Astrocyte (in vitro differentiated cells and primary cell): ENCODE data around the gene TMEM45B. TPM values are rescaled to one million over a fixed set of nuclear protein-coding genes. Genes with fewer than 3 reads are reported as not detected.
"Not testable (repeated sequence)": the region's sequence is repeated elsewhere in the genome, so short reads cannot be mapped to it uniquely, and the experiment has no call there.

Source experiments
- DNase-seq: peaks from one replicate; pipeline ENCODE4 v3.0.0-alpha.2; 2010; ENCODE audit warnings: low read depth
- FAIRE-seq: peaks from 2 replicates; lab custom pipeline; 2011; peaks lifted over from hg19 to GRCh38; lab: Jason Lieb, UNC
- H2AFZ ChIP-seq: 2 replicates; pipeline ENCODE4 v1.6.0; 2012; ENCODE audit warnings: low read depth, low read length, inconsistent platforms
- H3K27ac ChIP-seq: 2 replicates; pipeline ENCODE4 v1.5.1; 2011; ENCODE audit warnings: low read depth, low read length, inconsistent platforms
- H3K27me3 ChIP-seq: 2 replicates; pipeline ENCODE4 v1.6.0; 2011; ENCODE audit warnings: low read length, inconsistent platforms; ENCODE audit not compliant: insufficient read depth
- H3K36me3 ChIP-seq: 2 replicates; pipeline ENCODE4 v1.5.1; 2011; ENCODE audit warnings: low read length, inconsistent platforms; ENCODE audit not compliant: insufficient read depth
- H3K4me1 ChIP-seq: 2 replicates; pipeline ENCODE4 v1.5.1; 2011; ENCODE audit warnings: low read length, inconsistent platforms; ENCODE audit not compliant: insufficient read depth
- H3K4me2 ChIP-seq: 2 replicates; pipeline ENCODE4 v1.6.0; 2012; ENCODE audit warnings: low read length, inconsistent platforms
- H3K4me3 ChIP-seq: 2 replicates; pipeline ENCODE4 v1.5.1; 2011; ENCODE audit warnings: low read depth, mild to moderate bottlenecking, low read length, inconsistent platforms; ENCODE audit not compliant: insufficient read depth
- H3K79me2 ChIP-seq: 2 replicates; pipeline ENCODE4 v1.6.0; 2012; ENCODE audit warnings: mild to moderate bottlenecking, low read length, inconsistent platforms; ENCODE audit not compliant: insufficient read depth
- H3K9ac ChIP-seq: 2 replicates; pipeline ENCODE4 v1.6.0; 2012; ENCODE audit warnings: mild to moderate bottlenecking, low read length, inconsistent platforms
- H3K9me3 ChIP-seq: 2 replicates; pipeline ENCODE4 v1.5.1; 2012; ENCODE audit warnings: low read depth, mild to moderate bottlenecking, low read length, inconsistent platforms; ENCODE audit not compliant: insufficient read depth
- H4K20me1 ChIP-seq: 2 replicates; pipeline ENCODE4 v1.6.0; 2012; ENCODE audit warnings: low read length, inconsistent platforms; ENCODE audit not compliant: insufficient read depth
- H3K27ac Mint-ChIP-seq: one replicate; pipeline ENCODE4 v1.8.0; 2021; ENCODE audit warnings: mild to moderate bottlenecking, mixed read lengths; ENCODE audit not compliant: unreplicated experiment
- H3K27me3 Mint-ChIP-seq: one replicate; pipeline ENCODE4 v1.8.0; 2021; ENCODE audit warnings: low read depth, mixed read lengths; ENCODE audit not compliant: unreplicated experiment
- H3K36me3 Mint-ChIP-seq: one replicate; pipeline ENCODE4 v1.8.0; 2021; ENCODE audit warnings: low read depth, mixed read lengths; ENCODE audit not compliant: unreplicated experiment
- H3K4me1 Mint-ChIP-seq: one replicate; pipeline ENCODE4 v1.8.0; 2021; ENCODE audit warnings: low read depth, mixed read lengths; ENCODE audit not compliant: unreplicated experiment
- H3K4me3 Mint-ChIP-seq: one replicate; pipeline ENCODE4 v1.8.0; 2021; ENCODE audit warnings: mild to moderate bottlenecking, moderate library complexity, mixed read lengths; ENCODE audit not compliant: unreplicated experiment
- H3K9me3 Mint-ChIP-seq: one replicate; pipeline ENCODE4 v1.8.0; 2021; ENCODE audit warnings: mild to moderate bottlenecking, mixed read lengths; ENCODE audit not compliant: unreplicated experiment
- EZH2 ChIP-seq: IDR thresholded peaks from 2 replicates; pipeline ENCODE4 v1.6.1; 2012; ENCODE audit warnings: mild to moderate bottlenecking, low read length, inconsistent platforms; ENCODE audit not compliant: insufficient read depth
- total RNA-seq: library from RNA; stranded (reverse); gene quantifications from 2 replicates; pipeline ENCODE4 v1.2.1, GENCODE V29; 2021
- TF ChIP-seq, protein P1 (sequence below): IDR thresholded peaks from 2 replicates; pipeline ENCODE4 v1.5.1; 2011; ENCODE audit warnings: low read depth, mild to moderate bottlenecking, inconsistent platforms, low read length, moderate library complexity; ENCODE audit not compliant: insufficient read depth

The TMEM45B gene
- total RNA-seq, 1 donor from 2014 or later, result not detected

DNA sequence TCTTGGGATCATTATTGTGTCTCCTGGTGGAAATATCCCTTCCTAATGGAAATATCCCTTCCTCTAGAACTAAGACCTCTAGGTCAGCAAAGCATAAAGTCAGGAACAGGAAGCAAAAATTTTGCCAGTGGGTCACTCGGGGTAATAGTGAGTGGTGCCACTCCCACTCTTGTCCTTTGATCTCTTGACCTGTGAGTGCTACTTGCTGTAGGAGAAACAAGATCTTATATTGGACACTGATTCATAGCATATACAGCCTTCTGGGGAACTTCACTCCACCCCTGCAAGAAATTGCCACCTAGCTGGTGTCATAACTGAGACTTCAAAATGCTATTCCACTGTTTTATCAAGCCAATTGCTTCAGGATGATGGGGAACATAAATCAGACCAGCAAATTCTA lies 44.7 kb upstream of the TMEM45B start:
- Mint-ChIP-seq H3K4me3 (no peak overlapping the region), H3K4me1 (peaks cover 13% of the 10 kb centered on the region), H3K27me3 (peaks cover 4% of the 10 kb centered on the region), H3K36me3 (no peaks in the 10 kb centered on the region), H3K9me3 (peaks cover 9% of the 10 kb centered on the region), H3K27ac (no peak overlapping the region)
- Histone ChIP-seq H3K36me3 (no peaks in the 10 kb centered on the region), H3K9me3 (no peaks in the 10 kb centered on the region), H3K27ac (no peak overlapping the region), H3K27me3 (no peaks in the 10 kb centered on the region), H3K4me3 (no peak overlapping the region), H4K20me1 (no peaks in the 10 kb centered on the region), H2AFZ (no peak overlapping the region), H3K9ac (no peak overlapping the region), H3K4me2 (no peak overlapping the region), H3K4me1 (no peaks in the 10 kb centered on the region), H3K79me2 (no peaks in the 10 kb centered on the region)
- no peak for TF ChIP-seq EZH2
- TF ChIP-seq, protein P1, sequence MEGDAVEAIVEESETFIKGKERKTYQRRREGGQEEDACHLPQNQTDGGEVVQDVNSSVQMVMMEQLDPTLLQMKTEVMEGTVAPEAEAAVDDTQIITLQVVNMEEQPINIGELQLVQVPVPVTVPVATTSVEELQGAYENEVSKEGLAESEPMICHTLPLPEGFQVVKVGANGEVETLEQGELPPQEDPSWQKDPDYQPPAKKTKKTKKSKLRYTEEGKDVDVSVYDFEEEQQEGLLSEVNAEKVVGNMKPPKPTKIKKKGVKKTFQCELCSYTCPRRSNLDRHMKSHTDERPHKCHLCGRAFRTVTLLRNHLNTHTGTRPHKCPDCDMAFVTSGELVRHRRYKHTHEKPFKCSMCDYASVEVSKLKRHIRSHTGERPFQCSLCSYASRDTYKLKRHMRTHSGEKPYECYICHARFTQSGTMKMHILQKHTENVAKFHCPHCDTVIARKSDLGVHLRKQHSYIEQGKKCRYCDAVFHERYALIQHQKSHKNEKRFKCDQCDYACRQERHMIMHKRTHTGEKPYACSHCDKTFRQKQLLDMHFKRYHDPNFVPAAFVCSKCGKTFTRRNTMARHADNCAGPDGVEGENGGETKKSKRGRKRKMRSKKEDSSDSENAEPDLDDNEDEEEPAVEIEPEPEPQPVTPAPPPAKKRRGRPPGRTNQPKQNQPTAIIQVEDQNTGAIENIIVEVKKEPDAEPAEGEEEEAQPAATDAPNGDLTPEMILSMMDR, result no peak
- DNase-seq (no peak), FAIRE-seq (no peak)

DNA sequence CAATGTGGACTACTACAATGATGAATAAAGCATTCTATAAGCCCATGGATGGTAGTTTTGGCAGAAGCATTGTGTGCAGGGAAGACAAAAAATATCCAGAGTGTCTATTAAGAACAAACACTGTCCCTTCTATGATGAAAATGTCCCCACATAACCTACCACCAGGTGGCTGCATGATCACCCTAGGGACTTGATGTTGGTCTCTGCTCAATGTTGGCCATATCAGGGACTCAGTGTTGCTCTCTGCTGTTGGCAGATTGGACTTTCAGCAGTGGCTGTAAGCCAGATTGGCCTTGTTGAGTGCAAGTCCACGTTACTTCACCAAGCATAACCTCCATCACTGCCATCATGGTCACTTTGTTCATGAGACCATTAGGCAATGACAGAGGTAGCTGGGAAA lies 44.2 kb upstream of the TMEM45B start:
- not testable (repeated sequence) for H4K20me1 ChIP-seq, H3K27me3 ChIP-seq, H3K4me3 Mint-ChIP-seq, DNase-seq, H3K36me3 ChIP-seq, H3K4me2 ChIP-seq, H3K9me3 Mint-ChIP-seq, H2AFZ ChIP-seq, H3K4me1 ChIP-seq, H3K27ac ChIP-seq, H3K79me2 ChIP-seq, H3K9ac ChIP-seq, H3K4me3 ChIP-seq, H3K27me3 Mint-ChIP-seq, H3K9me3 ChIP-seq, H3K36me3 Mint-ChIP-seq, FAIRE-seq, H3K27ac Mint-ChIP-seq
- peaks cover 13% of the 10 kb centered on the region for H3K4me1 Mint-ChIP-seq

GRCh38 chr11:129778877-129779276 lies 36.8 kb upstream of the TMEM45B start:
- Mint-ChIP-seq H3K4me1 (no peaks in the 10 kb centered on the region), H3K36me3 (no peaks in the 10 kb centered on the region), H3K4me3 (no peak overlapping the region), H3K27ac (no peak overlapping the region), H3K27me3 (peaks cover 3% of the 10 kb centered on the region), H3K9me3 (peaks cover 4% of the 10 kb centered on the region)
- H3K27ac ChIP-seq, result no peak overlapping the region
- H3K36me3 ChIP-seq, result no peaks in the 10 kb centered on the region
- H3K79me2 ChIP-seq, result no peaks in the 10 kb centered on the region
- no peaks in the 10 kb centered on the region for H3K9me3 ChIP-seq
- no peak for TF ChIP-seq EZH2
- TF ChIP-seq, protein P1, result no peak
- no peak overlapping the region for H2AFZ ChIP-seq
- H4K20me1 ChIP-seq, result no peaks in the 10 kb centered on the region
- no peak overlapping the region for H3K9ac ChIP-seq
- FAIRE-seq (no peak), DNase-seq (no peak)
- H3K27me3 ChIP-seq, result peaks cover 9% of the 10 kb centered on the region
- H3K4me2 ChIP-seq, result no peak overlapping the region
- no peaks in the 10 kb centered on the region for H3K4me1 ChIP-seq
- no peak overlapping the region for H3K4me3 ChIP-seq
